ENCODE data around the gene TTI1.

TTI1 gene

DNA sequence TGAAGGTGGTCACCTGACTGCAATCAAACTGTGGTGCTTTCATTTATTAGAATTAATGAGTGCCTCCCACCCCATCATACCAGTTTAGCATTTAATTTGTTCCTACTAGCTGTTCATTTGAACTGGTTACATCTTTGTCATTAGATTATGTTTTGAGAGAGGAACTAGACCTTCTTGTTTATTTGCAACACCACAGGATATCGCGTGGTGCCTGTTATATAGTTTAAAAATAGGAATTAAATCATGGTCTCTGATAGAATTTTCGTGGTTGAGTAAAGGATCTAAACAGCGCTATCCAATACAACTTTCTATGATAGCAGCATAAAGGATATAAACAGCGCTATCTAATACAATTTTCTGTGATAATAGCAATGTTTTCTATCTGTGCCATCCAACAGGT, 3.1 kb upstream of the TTI1 start:
- CTCF ChIA-PET, result no interaction called here
- POLR2A ChIA-PET, result no interaction called here
- DNase-seq (ENCODE audit: extremely low spot score), result no peak
- TF ChIP-seq FOXA1 (IDR thresholded peaks at IDR 0.05) (no peak), ZNF384 (IDR thresholded peaks at IDR 0.05) (no peak), FOXK2 (IDR thresholded peaks at IDR 0.05) (no peak), NFRKB (IDR thresholded peaks at IDR 0.05) (no peak), BHLHE40 (IDR thresholded peaks at IDR 0.05; ENCODE audit: borderline replicate concordance) (no peak), SP1 (IDR thresholded peaks at IDR 0.05) (no peak), ARNT (IDR thresholded peaks at IDR 0.05) (no peak), LEF1 (IDR thresholded peaks at IDR 0.05; ENCODE audit: borderline replicate concordance) (no peak), HDGF (IDR thresholded peaks at IDR 0.05; ENCODE audit: borderline replicate concordance) (no peak), ELF4 (IDR thresholded peaks at IDR 0.05) (no peak)

DNA sequence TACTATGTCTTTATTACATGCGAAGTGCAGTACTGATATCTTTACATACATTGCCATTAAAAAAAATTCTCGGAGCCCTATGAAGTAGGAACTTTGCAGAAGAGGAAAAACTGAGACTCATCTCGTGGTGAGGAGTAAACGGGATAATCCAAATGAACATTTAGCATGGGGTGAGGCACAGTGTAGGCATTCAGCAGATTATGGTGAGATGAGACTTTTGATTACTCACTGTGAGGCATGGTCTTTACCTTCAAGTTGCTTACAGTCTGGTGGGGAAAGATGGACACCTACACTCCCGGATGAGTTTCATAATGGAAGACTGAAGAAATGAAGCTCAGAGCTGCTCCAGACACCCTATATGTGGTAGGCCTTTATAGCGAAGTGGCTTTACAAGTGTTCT, 1.7 kb upstream of the TTI1 start:
- ChIA-PET POLR2A (interaction anchor here (1.9 kb wide), 2 partner anchors 12 to 14 kb away, joined by 5 to 7 read pairs; no protein-coding TSS in a partner anchor), CTCF (no interaction called here)
- no peak for DNase-seq (ENCODE audit: extremely low spot score)
- TF ChIP-seq TARDBP (IDR thresholded peaks at IDR 0.05), result no peak
- no peak for TF ChIP-seq ZNF384 (IDR thresholded peaks at IDR 0.05)
- TF ChIP-seq FOXK2 (IDR thresholded peaks at IDR 0.05), result no peak
- TF ChIP-seq BHLHE40 (IDR thresholded peaks at IDR 0.05; ENCODE audit: borderline replicate concordance), result no peak
- no peak for TF ChIP-seq NFRKB (IDR thresholded peaks at IDR 0.05)
- TF ChIP-seq L3MBTL2 (conservative IDR thresholded peaks at IDR 0.05), result no peak
- TF ChIP-seq, protein P1, sequence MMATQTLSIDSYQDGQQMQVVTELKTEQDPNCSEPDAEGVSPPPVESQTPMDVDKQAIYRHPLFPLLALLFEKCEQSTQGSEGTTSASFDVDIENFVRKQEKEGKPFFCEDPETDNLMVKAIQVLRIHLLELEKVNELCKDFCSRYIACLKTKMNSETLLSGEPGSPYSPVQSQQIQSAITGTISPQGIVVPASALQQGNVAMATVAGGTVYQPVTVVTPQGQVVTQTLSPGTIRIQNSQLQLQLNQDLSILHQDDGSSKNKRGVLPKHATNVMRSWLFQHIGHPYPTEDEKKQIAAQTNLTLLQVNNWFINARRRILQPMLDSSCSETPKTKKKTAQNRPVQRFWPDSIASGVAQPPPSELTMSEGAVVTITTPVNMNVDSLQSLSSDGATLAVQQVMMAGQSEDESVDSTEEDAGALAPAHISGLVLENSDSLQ (IDR thresholded peaks at IDR 0.05), result no peak
- no peak for TF ChIP-seq HDGF (IDR thresholded peaks at IDR 0.05; ENCODE audit: borderline replicate concordance)
- TF ChIP-seq SP1 (IDR thresholded peaks at IDR 0.05), result no peak
- no peak for TF ChIP-seq ELF4 (IDR thresholded peaks at IDR 0.05)
- no peak for TF ChIP-seq FOXM1 (IDR thresholded peaks at IDR 0.05; ENCODE audit: borderline replicate concordance)
- TF ChIP-seq LEF1 (IDR thresholded peaks at IDR 0.05; ENCODE audit: borderline replicate concordance), result no peak
- TF ChIP-seq ARNT (IDR thresholded peaks at IDR 0.05), result no peak
- TF ChIP-seq SUZ12 (IDR thresholded peaks at IDR 0.05), result no peak
- TF ChIP-seq FOXA1 (IDR thresholded peaks at IDR 0.05), result no peak
- TF ChIP-seq CTBP1 (IDR thresholded peaks at IDR 0.05; ENCODE audit: borderline replicate concordance), result no peak

DNA sequence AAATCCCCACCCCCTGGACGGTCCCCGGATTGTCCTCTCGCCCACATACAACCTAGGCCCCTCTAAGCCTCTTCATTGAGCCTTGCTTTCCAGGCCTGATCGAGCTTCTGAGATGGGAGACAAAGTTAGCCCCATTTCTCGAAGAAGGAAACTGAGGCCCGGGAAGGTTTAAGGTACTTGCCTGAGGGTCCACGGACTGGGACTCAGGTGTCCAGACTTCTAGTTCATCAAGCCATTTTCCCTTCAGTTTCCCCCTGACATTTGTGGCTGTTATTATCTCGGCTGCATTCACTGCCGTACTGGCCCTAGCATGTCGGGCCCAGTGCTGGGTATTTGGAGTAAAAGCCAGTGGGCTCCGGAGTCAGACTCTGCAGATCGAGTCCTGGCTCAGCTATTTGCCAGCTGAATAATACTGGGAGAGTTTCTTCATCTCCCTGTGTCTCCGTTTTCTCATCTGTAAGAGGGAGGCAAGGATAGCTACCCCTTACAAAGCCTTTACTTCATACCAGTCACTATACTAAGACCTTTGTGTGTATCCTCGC, 923 bp upstream of the TTI1 start:
- CTCF ChIA-PET, result interaction anchor here (0.8 kb wide), 1 partner anchor 14 kb away, joined by 8 read pairs; no protein-coding TSS in a partner anchor
- POLR2A ChIA-PET, result interaction anchor here (0.6 to 1.9 kb wide), 6 partner anchors 9 to 856 kb away, joined by 3 to 15 read pairs (median 4); no protein-coding TSS in a partner anchor
- TF ChIP-seq, protein P1 (IDR thresholded peaks at IDR 0.05), result no peak
- TF ChIP-seq FOXA1 (IDR thresholded peaks at IDR 0.05) (no peak), NFRKB (IDR thresholded peaks at IDR 0.05) (no peak)
- no peak for DNase-seq (ENCODE audit: extremely low spot score)

DNA sequence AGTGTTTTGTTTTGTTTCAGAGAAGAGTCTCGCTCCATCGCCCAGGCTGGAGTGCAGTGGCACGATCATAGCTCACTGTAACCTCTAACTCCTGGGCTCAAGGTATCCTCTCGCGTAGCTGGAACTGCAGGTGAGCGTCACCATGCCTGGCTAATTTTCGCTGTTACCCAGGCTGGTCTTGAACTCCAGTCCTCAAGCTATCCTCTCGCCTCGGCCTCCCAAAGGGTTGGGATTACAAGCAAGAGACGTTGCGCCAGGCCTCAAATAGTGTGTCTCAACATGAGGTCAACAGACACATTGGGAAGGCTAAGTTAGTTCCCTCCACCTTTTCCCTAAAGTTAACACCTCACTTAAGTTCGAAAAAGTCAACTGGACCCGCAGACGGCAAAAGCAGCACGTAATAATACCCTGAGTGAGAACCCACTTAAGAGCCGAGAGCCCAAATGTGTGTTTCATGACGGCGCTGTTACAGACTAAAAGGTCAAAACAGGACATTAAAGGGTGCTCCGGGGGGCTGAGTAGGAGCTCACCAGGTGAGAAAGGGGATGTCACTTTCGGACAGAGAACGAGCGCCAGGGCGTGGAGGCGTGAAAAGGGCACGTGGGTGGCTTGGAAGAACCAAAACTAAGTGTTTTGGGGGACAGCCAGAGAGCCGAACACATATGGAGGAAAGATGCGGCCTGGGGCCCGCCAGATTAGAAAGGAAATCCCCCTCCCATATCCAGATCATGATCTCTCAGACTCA, 499 bp downstream of the TTI1 start:
- TF ChIP-seq ELF4 (IDR thresholded peaks at IDR 0.05) (no peak), TARDBP (IDR thresholded peaks at IDR 0.05) (no peak), SP1 (IDR thresholded peaks at IDR 0.05) (no peak), ZNF384 (IDR thresholded peaks at IDR 0.05) (no peak), LEF1 (IDR thresholded peaks at IDR 0.05; ENCODE audit: borderline replicate concordance) (no peak), HDGF (IDR thresholded peaks at IDR 0.05; ENCODE audit: borderline replicate concordance) (no peak), FOXA1 (IDR thresholded peaks at IDR 0.05) (no peak), ARNT (IDR thresholded peaks at IDR 0.05) (no peak), BHLHE40 (IDR thresholded peaks at IDR 0.05; ENCODE audit: borderline replicate concordance) (no peak), FOXK2 (IDR thresholded peaks at IDR 0.05) (no peak)
- TF ChIP-seq, protein P1 (IDR thresholded peaks at IDR 0.05), result no peak
- ChIA-PET CTCF (interaction anchor here (0.7 kb wide), 1 partner anchor 187 kb away, joined by 9 read pairs; no protein-coding TSS in a partner anchor), POLR2A (interaction anchor here (0.6 to 1.9 kb wide), 10 partner anchors 9 to 821 kb away, joined by 3 to 15 read pairs (median 4); no protein-coding TSS in a partner anchor)
- DNase-seq (ENCODE audit: extremely low spot score), result no peak

DNA sequence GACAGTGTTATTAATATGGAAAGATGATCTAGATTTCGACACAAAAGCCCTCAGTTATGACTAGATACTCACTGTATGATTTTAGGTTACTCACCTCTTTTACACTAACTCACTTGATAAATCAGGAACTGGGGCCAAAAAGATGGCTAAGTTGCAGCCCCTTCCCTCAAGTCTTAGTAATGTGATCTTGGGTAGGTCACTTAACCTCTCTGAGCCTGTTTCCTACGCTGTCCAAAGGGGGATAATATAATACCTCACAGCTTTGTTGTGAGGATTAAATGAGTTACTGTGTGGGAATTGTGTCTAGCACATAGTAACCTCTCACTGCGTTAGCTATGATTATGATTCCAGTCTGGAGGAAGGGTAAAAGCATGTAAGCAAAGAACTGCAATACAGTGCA, 1.3 kb downstream of the TTI1 start:
- ChIA-PET CTCF (no interaction called here), POLR2A (no interaction called here)
- no peak for DNase-seq (ENCODE audit: extremely low spot score)
- TF ChIP-seq SUZ12 (IDR thresholded peaks at IDR 0.05) (no peak), NFRKB (IDR thresholded peaks at IDR 0.05) (no peak), BHLHE40 (IDR thresholded peaks at IDR 0.05; ENCODE audit: borderline replicate concordance) (no peak)

DNA sequence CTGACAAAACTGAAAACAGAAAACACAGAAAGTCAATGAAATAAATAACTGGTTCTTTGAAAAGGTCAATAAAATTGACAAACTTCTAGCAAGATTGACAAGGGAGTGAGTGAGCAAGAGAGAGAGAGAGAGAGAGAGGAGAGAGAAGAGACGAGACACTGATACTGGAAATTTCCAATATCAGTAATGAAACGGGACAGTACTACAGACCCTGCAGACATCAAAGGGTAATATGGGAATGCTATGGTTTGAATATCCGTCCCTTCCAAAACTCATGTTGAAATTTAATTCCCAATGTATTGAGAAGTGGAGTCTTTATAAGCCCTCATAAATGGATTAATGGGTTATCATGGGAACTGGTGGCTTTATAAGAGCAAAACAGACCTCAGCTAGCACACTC, 3.8 kb downstream of the TTI1 start:
- TF ChIP-seq FOXK2 (IDR thresholded peaks at IDR 0.05) (no peak), BHLHE40 (IDR thresholded peaks at IDR 0.05; ENCODE audit: borderline replicate concordance) (no peak), ELF4 (IDR thresholded peaks at IDR 0.05) (no peak), SUZ12 (IDR thresholded peaks at IDR 0.05) (no peak), NFRKB (IDR thresholded peaks at IDR 0.05) (no peak), FOXM1 (IDR thresholded peaks at IDR 0.05; ENCODE audit: borderline replicate concordance) (no peak), L3MBTL2 (conservative IDR thresholded peaks at IDR 0.05) (no peak), ARNT (IDR thresholded peaks at IDR 0.05) (no peak)
- CTCF ChIA-PET, result no interaction called here
- no peak for DNase-seq (ENCODE audit: extremely low spot score)
- POLR2A ChIA-PET, result no interaction called here

Data from HEK293T (cell line).